Melanocyte of skin (primary cell): Measurements from ENCODE around the gene SPACA1. TPM values are rescaled to one million over a fixed set of nuclear protein-coding genes. Genes with fewer than 3 reads are reported as not detected.

Source experiments
- total RNA-seq, 2 donors: library from RNA; depleted of rRNA; stranded (reverse); fragments of >200 nt; gene quantifications; 2 replicates each; pipeline ENCODE4 v1.2.3, GENCODE V29; 2012

SPACA1 gene
- total RNA-seq, result not detected

GRCh38 chr6:88047510-88048150, at the start of gene SPACA1:
Gene SPACA1 (plus strand): TSS chr6:88047841. CDS start chr6:88047906, 65 bp downstream.

Other genes with a start within 250 kb of the SPACA1 start
- gene CNR1, start 118.5 kb downstream of the SPACA1 start, total RNA-seq, result under 1 TPM; 0.34 to 0.67 TPM